ENCODE data around the gene FBXW8.

FBXW8 gene

GRCh38 chr12:116878567-116879508 lies 31.9 kb upstream of the FBXW8 start:
- H3K4me3 ChIP-seq (replicated peaks; ENCODE audit: insufficient read depth, low read length): no peak overlapping the region
- peaks cover 64% of the 10 kb centered on the region for H3K27me3 ChIP-seq (ENCODE audit: insufficient read depth, poor library complexity, severe bottlenecking)
- H3K27ac ChIP-seq (replicated peaks): no peak overlapping the region
- TF ChIP-seq POLR2AphosphoS5 (IDR thresholded peaks at IDR 0.05; ENCODE audit: low read depth) (no peak), GABPA (IDR thresholded peaks at IDR 0.05; ENCODE audit: low read depth) (no peak), SPI1 (IDR thresholded peaks at IDR 0.05; ENCODE audit: borderline replicate concordance, low read depth) (no peak), CTCF (IDR thresholded peaks at IDR 0.05; ENCODE audit: insufficient read depth, low read length) (no peak)
- TF ChIP-seq, protein P1, sequence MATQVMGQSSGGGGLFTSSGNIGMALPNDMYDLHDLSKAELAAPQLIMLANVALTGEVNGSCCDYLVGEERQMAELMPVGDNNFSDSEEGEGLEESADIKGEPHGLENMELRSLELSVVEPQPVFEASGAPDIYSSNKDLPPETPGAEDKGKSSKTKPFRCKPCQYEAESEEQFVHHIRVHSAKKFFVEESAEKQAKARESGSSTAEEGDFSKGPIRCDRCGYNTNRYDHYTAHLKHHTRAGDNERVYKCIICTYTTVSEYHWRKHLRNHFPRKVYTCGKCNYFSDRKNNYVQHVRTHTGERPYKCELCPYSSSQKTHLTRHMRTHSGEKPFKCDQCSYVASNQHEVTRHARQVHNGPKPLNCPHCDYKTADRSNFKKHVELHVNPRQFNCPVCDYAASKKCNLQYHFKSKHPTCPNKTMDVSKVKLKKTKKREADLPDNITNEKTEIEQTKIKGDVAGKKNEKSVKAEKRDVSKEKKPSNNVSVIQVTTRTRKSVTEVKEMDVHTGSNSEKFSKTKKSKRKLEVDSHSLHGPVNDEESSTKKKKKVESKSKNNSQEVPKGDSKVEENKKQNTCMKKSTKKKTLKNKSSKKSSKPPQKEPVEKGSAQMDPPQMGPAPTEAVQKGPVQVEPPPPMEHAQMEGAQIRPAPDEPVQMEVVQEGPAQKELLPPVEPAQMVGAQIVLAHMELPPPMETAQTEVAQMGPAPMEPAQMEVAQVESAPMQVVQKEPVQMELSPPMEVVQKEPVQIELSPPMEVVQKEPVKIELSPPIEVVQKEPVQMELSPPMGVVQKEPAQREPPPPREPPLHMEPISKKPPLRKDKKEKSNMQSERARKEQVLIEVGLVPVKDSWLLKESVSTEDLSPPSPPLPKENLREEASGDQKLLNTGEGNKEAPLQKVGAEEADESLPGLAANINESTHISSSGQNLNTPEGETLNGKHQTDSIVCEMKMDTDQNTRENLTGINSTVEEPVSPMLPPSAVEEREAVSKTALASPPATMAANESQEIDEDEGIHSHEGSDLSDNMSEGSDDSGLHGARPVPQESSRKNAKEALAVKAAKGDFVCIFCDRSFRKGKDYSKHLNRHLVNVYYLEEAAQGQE (IDR thresholded peaks at IDR 0.05; ENCODE audit: insufficient replicate concordance, low read depth): no peak
- no peak for DNase-seq (ENCODE audit: low read depth in 1 of 2, low spot score in 1 of 2)

- DNase-seq (ENCODE audit: low read depth in 1 of 2, low spot score in 1 of 2): no peak
- TF ChIP-seq, protein P1 (IDR thresholded peaks at IDR 0.05; ENCODE audit: insufficient replicate concordance, low read depth): no peak
- no peak for TF ChIP-seq CTCF (IDR thresholded peaks at IDR 0.05; ENCODE audit: insufficient read depth, low read length)
- TF ChIP-seq POLR2AphosphoS5 (IDR thresholded peaks at IDR 0.05; ENCODE audit: low read depth): no peak
- H3K27ac ChIP-seq (replicated peaks): no peak overlapping the region
- peaks cover 65% of the 10 kb centered on the region for H3K27me3 ChIP-seq (ENCODE audit: insufficient read depth, poor library complexity, severe bottlenecking)
- H3K4me3 ChIP-seq (replicated peaks; ENCODE audit: insufficient read depth, low read length): no peak overlapping the region
Observed at GRCh38 chr12:116879509-116880212, 31.1 kb upstream of the FBXW8 start.

- no peak for TF ChIP-seq POLR2AphosphoS5 (IDR thresholded peaks at IDR 0.05; ENCODE audit: low read depth)
- TF ChIP-seq, protein P1 (IDR thresholded peaks at IDR 0.05; ENCODE audit: insufficient replicate concordance, low read depth): no peak
- TF ChIP-seq CTCF (IDR thresholded peaks at IDR 0.05; ENCODE audit: insufficient read depth, low read length): no peak
- TF ChIP-seq SPI1 (IDR thresholded peaks at IDR 0.05; ENCODE audit: borderline replicate concordance, low read depth): no peak
- no peak for TF ChIP-seq GABPA (IDR thresholded peaks at IDR 0.05; ENCODE audit: low read depth)
- Histone ChIP-seq H3K4me3 (replicated peaks; ENCODE audit: insufficient read depth, low read length) (no peak overlapping the region), H3K27ac (replicated peaks) (no peak overlapping the region), H3K27me3 (ENCODE audit: insufficient read depth, poor library complexity, severe bottlenecking) (peaks cover 62% of the 10 kb centered on the region)
- DNase-seq (ENCODE audit: low read depth in 1 of 2, low spot score in 1 of 2): no peak
Observed at GRCh38 chr12:116880213-116880816, 30.4 kb upstream of the FBXW8 start.

All from HL-60 (cell line).